GM12801 (cell line): ENCODE data around the gene TMEM37.

Source experiments
- TF ChIP-seq, protein P1 (sequence below): IDR thresholded peaks from one replicate; pipeline ENCODE4 v1.5.1; 2011; ENCODE audit warnings: control low read depth; ENCODE audit not compliant: insufficient read length; ENCODE audit errors: extremely low read depth

The TMEM37 gene

GRCh38 chr2:119455066-119455718, 23.5 kb downstream of the TMEM37 start:
- TF ChIP-seq, protein P1, sequence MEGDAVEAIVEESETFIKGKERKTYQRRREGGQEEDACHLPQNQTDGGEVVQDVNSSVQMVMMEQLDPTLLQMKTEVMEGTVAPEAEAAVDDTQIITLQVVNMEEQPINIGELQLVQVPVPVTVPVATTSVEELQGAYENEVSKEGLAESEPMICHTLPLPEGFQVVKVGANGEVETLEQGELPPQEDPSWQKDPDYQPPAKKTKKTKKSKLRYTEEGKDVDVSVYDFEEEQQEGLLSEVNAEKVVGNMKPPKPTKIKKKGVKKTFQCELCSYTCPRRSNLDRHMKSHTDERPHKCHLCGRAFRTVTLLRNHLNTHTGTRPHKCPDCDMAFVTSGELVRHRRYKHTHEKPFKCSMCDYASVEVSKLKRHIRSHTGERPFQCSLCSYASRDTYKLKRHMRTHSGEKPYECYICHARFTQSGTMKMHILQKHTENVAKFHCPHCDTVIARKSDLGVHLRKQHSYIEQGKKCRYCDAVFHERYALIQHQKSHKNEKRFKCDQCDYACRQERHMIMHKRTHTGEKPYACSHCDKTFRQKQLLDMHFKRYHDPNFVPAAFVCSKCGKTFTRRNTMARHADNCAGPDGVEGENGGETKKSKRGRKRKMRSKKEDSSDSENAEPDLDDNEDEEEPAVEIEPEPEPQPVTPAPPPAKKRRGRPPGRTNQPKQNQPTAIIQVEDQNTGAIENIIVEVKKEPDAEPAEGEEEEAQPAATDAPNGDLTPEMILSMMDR: no peak

DNA sequence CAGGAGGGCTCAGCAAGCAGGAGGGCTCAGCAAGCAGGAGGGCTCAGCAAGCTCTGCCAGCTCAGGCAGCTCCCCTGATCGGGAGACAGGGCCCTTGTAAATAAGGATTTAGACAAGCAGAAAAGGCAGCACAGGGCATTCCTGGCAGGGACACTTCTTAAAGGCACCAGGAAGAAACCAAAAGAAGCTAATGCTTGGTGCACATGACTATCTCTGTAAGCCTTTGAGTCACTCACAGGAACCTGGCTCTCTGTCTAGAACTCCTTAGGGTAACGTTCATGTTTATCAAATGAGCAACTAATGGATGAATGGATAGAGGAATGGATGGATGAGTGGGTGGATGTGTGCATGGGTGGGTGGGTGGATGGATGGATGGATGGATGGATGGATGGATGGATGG, 28.4 kb downstream of the TMEM37 start:
- TF ChIP-seq, protein P1: no peak

DNA sequence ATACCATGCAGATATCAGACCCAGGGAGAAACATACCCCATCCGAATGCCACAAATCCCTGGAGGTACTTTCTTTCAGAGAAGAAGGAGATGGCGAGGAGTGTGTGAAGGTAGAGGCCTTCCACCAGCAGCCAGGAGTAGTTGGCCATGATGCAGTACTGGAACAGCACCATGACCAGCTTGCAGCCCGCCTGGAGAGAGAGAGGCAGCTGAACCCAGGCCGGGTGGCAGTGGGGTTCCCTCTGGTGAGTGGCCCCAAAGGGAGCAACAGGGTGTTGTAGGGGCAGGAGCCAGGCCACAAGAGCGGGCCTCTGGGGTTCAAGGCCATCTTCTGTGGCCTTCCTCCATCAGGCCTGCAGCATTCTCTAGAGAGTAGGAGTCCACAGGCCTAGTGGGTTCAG, 30.2 kb downstream of the TMEM37 start:
- TF ChIP-seq, protein P1: no peak

GRCh38 chr2:119462574-119462973, 30.9 kb downstream of the TMEM37 start:
- TF ChIP-seq, protein P1: no peak

DNA sequence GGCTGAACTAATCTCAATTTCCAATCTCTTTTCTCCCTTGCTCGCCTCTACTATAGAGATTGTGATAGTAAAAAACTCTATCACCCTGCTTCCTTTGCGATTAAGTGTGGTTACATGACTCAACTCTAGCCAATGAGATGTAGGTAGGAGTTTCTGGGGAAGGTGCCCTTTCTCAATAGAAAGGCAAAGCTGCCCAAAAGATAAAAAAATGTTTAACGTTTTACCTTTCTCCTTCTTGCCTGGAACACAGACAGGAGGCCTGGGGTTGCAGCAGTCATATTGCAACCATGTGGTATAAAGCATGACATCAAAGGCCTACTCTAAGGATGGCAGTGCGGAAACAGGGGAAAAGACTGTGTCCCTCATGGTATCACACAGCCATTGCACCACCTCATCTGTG, 31.5 kb downstream of the TMEM37 start:
- TF ChIP-seq, protein P1: no peak

GRCh38 chr2:119463990-119464389, 32.3 kb downstream of the TMEM37 start:
- TF ChIP-seq, protein P1: no peak

GRCh38 chr2:119464981-119465380, 33.3 kb downstream of the TMEM37 start:
- TF ChIP-seq, protein P1: no peak
